ENCODE results near the gene PRLH. TPM values are rescaled to one million over a fixed set of nuclear protein-coding genes. Genes with fewer than 3 reads are reported as not detected.
A peak's percentile ranks its signal among the peaks of the same experiment; 100 is the strongest.

PRLH gene, protein sequence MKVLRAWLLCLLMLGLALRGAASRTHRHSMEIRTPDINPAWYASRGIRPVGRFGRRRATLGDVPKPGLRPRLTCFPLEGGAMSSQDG
- not detected for total RNA-seq

- no peak within 1 kb of the TSS for H3K4me3 ChIP-seq
- no peaks in the 10 kb centered on the region for H3K9me3 ChIP-seq
- no peak for ATAC-seq
- 71 to 85% methylated on average over 7 to 9 of the region's 32 CpGs for WGBS, 2 donors (ENCODE audit: low coverage in 1 of 2)
- H3K4me1 ChIP-seq = peaks cover 0 to 2% (median 0%) of the 10 kb centered on the region in 3 donors
- TF ChIP-seq, protein P1, sequence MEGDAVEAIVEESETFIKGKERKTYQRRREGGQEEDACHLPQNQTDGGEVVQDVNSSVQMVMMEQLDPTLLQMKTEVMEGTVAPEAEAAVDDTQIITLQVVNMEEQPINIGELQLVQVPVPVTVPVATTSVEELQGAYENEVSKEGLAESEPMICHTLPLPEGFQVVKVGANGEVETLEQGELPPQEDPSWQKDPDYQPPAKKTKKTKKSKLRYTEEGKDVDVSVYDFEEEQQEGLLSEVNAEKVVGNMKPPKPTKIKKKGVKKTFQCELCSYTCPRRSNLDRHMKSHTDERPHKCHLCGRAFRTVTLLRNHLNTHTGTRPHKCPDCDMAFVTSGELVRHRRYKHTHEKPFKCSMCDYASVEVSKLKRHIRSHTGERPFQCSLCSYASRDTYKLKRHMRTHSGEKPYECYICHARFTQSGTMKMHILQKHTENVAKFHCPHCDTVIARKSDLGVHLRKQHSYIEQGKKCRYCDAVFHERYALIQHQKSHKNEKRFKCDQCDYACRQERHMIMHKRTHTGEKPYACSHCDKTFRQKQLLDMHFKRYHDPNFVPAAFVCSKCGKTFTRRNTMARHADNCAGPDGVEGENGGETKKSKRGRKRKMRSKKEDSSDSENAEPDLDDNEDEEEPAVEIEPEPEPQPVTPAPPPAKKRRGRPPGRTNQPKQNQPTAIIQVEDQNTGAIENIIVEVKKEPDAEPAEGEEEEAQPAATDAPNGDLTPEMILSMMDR (IDR thresholded peaks at IDR 0.05) = no peak
- TF ChIP-seq POLR2AphosphoS5 (IDR thresholded peaks at IDR 0.05) (no peak), POLR2A (IDR thresholded peaks at IDR 0.05) (no peak), EP300 (IDR thresholded peaks at IDR 0.05) (no peak)
- H3K27ac ChIP-seq = no peak within 1 kb of the TSS
- peaks cover 20% of the 10 kb centered on the region for H3K27me3 ChIP-seq
- H3K36me3 ChIP-seq = no peaks in the 10 kb centered on the region
Observed at GRCh38 chr2:237566401-237567235, at the start of gene PRLH. Gene PRLH, plus strand, starts transcription at chr2:237566574. Its CDS starts 0 bp downstream, at chr2:237566574.

DNA sequence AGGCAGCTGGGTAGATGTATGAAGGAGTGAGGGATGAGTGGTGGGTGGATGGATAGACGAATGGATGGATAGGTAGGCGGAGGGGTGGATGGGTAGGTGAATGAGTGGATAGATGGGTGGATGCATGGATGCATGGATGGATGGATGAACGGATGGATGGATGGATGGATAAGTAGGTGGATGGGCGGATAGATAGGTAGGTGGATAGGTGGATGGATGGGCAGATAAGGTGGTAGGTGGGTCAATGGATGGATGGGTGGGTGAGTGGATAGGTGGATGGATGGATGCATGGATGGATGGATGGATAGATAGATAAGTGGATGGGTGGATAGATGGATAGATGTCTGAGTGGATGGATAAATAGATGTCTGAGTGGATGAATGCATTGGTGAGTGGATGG is 49.2 kb upstream of the PRLH start:
- TF ChIP-seq, protein P1 (IDR thresholded peaks at IDR 0.05) = no peak
- TF ChIP-seq EP300 (IDR thresholded peaks at IDR 0.05) = no peak
- TF ChIP-seq POLR2A (IDR thresholded peaks at IDR 0.05) = no peak
- no peak for TF ChIP-seq POLR2AphosphoS5 (IDR thresholded peaks at IDR 0.05)
- WGBS, 2 donors (ENCODE audit: low coverage in 1 of 2) = 55 to 88% methylated on average over 4 of the region's 4 CpGs
- H3K27me3 ChIP-seq = no peaks in the 10 kb centered on the region
- no peak overlapping the region for H3K4me3 ChIP-seq
- no peaks in the 10 kb centered on the region for H3K9me3 ChIP-seq
- no peaks in the 10 kb centered on the region for H3K36me3 ChIP-seq
- peaks cover 0 to 34% (median 5%) of the 10 kb centered on the region in 3 donors for H3K4me1 ChIP-seq
- no peak for ATAC-seq
- no peak overlapping the region for H3K27ac ChIP-seq

DNA sequence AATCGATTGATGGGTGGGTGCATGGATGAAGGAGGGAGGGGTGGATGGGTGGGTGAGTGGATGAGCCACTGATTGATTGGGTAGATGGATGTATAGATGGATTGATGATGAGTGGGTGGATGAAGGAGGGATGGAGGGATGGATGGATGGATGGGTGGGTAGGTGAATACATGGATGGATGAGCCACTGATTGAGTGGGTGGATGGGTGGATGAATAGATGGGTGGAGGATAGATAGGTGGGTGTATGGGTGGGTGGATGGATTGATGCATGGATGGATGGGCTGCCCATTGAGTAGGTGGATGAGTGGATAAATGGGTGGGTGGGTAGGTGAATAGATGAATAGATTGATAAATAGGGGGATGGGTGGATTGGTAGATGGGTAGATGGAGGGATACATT is 48.4 kb upstream of the PRLH start:
- ATAC-seq = no peak
- no peaks in the 10 kb centered on the region for H3K36me3 ChIP-seq

GRCh38 chr2:237519506-237520245 is 46.7 kb upstream of the PRLH start:
- no peaks in the 10 kb centered on the region for H3K36me3 ChIP-seq
- ATAC-seq = peak; percentile 36

More for the DNA sequence above, 48.4 kb upstream of the PRLH start:
- no peak for TF ChIP-seq POLR2AphosphoS5 (IDR thresholded peaks at IDR 0.05)
- TF ChIP-seq, protein P1 (IDR thresholded peaks at IDR 0.05) = no peak
- TF ChIP-seq POLR2A (IDR thresholded peaks at IDR 0.05) = no peak
- no peak for TF ChIP-seq EP300 (IDR thresholded peaks at IDR 0.05)
- Histone ChIP-seq H3K4me1 (peaks cover 0 to 26% (median 4%) of the 10 kb centered on the region in 3 donors), H3K4me3 (no peak overlapping the region), H3K27ac (no peak overlapping the region), H3K9me3 (no peaks in the 10 kb centered on the region), H3K27me3 (no peaks in the 10 kb centered on the region)
- WGBS, 2 donors (ENCODE audit: low coverage in 1 of 2) = 88% methylated on average over 1 of the region's 1 CpG; no CpG with 5 or more reads in 1 of the 2 donors

More at GRCh38 chr2:237519506-237520245, 46.7 kb upstream of the PRLH start:
- H3K4me1 ChIP-seq = peaks cover 0 to 9% (median 0%) of the 10 kb centered on the region in 3 donors
- WGBS, 2 donors (ENCODE audit: low coverage in 1 of 2) = 100% methylated on average over 3 of the region's 14 CpGs; no CpG with 5 or more reads in 1 of the 2 donors
- no peak overlapping the region for H3K27ac ChIP-seq
- no peaks in the 10 kb centered on the region for H3K9me3 ChIP-seq
- H3K4me3 ChIP-seq = no peak overlapping the region
- no peaks in the 10 kb centered on the region for H3K27me3 ChIP-seq
- TF ChIP-seq, protein P1 (IDR thresholded peaks at IDR 0.05) = no peak

All from gastroesophageal sphincter (tissue), 4 donors.